KG1 (cell line): ENCODE results near the gene PDAP1.
"Not testable (repeated sequence)": the region's sequence is repeated elsewhere in the genome, so short reads cannot be mapped to it uniquely, and the experiment has no call there.

Experiments used
- DNase-seq: peaks from one replicate; lab custom pipeline; 2025; lab: John Stamatoyannopoulos, UW

Gene PDAP1

GRCh38 chr7:99424932-99425730 is 16.7 kb upstream of the PDAP1 start:
- no peak for DNase-seq

- DNase-seq = no peak
Observed at GRCh38 chr7:99422625-99423024, 14.2 kb upstream of the PDAP1 start.

- DNase-seq = no peak
Observed at GRCh38 chr7:99422186-99422585, 13.8 kb upstream of the PDAP1 start.

- no peak for DNase-seq
Observed at GRCh38 chr7:99420986-99421385, 12.6 kb upstream of the PDAP1 start.

GRCh38 chr7:99420213-99420612 is 11.8 kb upstream of the PDAP1 start:
- no peak for DNase-seq

GRCh38 chr7:99419323-99420021 is 11.1 kb upstream of the PDAP1 start:
- DNase-seq = no peak

- DNase-seq = no peak
Observed at GRCh38 chr7:99418260-99418659, 9.9 kb upstream of the PDAP1 start.

GRCh38 chr7:99415513-99416127 is 7.2 kb upstream of the PDAP1 start:
- not testable (repeated sequence) for DNase-seq

GRCh38 chr7:99410635-99411034 is 2.2 kb upstream of the PDAP1 start:
- DNase-seq = no peak

- DNase-seq = no peak
Observed at GRCh38 chr7:99409806-99410205, 1.4 kb upstream of the PDAP1 start.

- DNase-seq = no peak
Observed at GRCh38 chr7:99409192-99409572, 785 bp upstream of the PDAP1 start.

- DNase-seq = no peak
Observed at GRCh38 chr7:99407872-99408378, 472 bp downstream of the PDAP1 start.

GRCh38 chr7:99406557-99406956 is 1.8 kb downstream of the PDAP1 start:
- no peak for DNase-seq

GRCh38 chr7:99404977-99405320 is 3.4 kb downstream of the PDAP1 start:
- no peak for DNase-seq

GRCh38 chr7:99404235-99404976 is 4.0 kb downstream of the PDAP1 start:
- DNase-seq = no peak

GRCh38 chr7:99403764-99404163 is 4.6 kb downstream of the PDAP1 start:
- DNase-seq = no peak

GRCh38 chr7:99402854-99403253 is 5.5 kb downstream of the PDAP1 start:
- no peak for DNase-seq

- no peak for DNase-seq
Observed at GRCh38 chr7:99399597-99399996, 8.8 kb downstream of the PDAP1 start.

GRCh38 chr7:99398891-99399445 is 9.4 kb downstream of the PDAP1 start:
- no peak for DNase-seq

- DNase-seq = no peak
Observed at GRCh38 chr7:99397297-99397983, 11.0 kb downstream of the PDAP1 start.
